Uterus (tissue), 4 donors: ENCODE measurements around the gene TRAF2. TPM values are rescaled to one million over a fixed set of nuclear protein-coding genes. Genes with fewer than 3 reads are reported as not detected.
A peak's percentile ranks its signal among the peaks of the same experiment; 100 is the strongest.
"Not testable (repeated sequence)": the region's sequence is repeated elsewhere in the genome, so short reads cannot be mapped to it uniquely, and the experiment has no call there.

Experiments used
- DNase-seq, 2 donors: peaks; one replicate each; pipeline ENCODE4 v3.0.0-alpha.2; 2019 to 2020
- H3K27ac ChIP-seq, 2 donors: fragments of 200-600 bp; sonication (generic); 1 replicate in 1 of 2; 2 replicates in 1 of 2; pipeline ENCODE4 v1.5.1; 2016 to 2018
- H3K27me3 ChIP-seq, 2 donors: fragments of 200-600 bp; sonication (generic); one replicate each; pipeline ENCODE4 v1.5.1; 2018 to 2019; ENCODE audit warnings: control low read depth in 1 of 2
- H3K36me3 ChIP-seq, 2 donors: fragments of 200-600 bp; sonication (generic); one replicate each; pipeline ENCODE4 v1.5.1; 2019; ENCODE audit warnings: control low read depth in 1 of 2
- H3K4me1 ChIP-seq, 2 donors: fragments of 200-600 bp; sonication (generic); one replicate each; pipeline ENCODE4 v1.5.1; 2018 to 2019; ENCODE audit warnings: control low read depth in 1 of 2
- H3K4me3 ChIP-seq, 2 donors: fragments of 200-600 bp; sonication (generic); 1 replicate in 1 of 2; 2 replicates in 1 of 2; pipeline ENCODE4 v1.5.1; 2018 to 2019; ENCODE audit warnings: mild to moderate bottlenecking in 1 of 2
- H3K9me3 ChIP-seq, 2 donors: fragments of 200-600 bp; sonication (generic); one replicate each; pipeline ENCODE4 v1.5.1; 2019; ENCODE audit warnings: control low read depth in 1 of 2
- CTCF ChIP-seq, 4 experiments: fragments of 200-600 bp in 2 of 4; fragments of 450-650 bp in 2 of 4; sonication (generic) in 2 of 4; IDR thresholded peaks; one replicate each; pipeline ENCODE4 v1.5.1; 2016 to 2019; ENCODE audit warnings: antibody characterized with exemption in 4 of 4, mild to moderate bottlenecking in 2 of 4, moderate library complexity in 1 of 4
- POLR2A ChIP-seq, 2 donors: fragments of 450-650 bp; IDR thresholded peaks; one replicate each; pipeline ENCODE4 v1.6.1; 2016; ENCODE audit warnings: antibody characterized with exemption in 2 of 2, mild to moderate bottlenecking in 1 of 2, moderate library complexity in 1 of 2
- intact Hi-C: fragments of 100-400 bp; cut with DNase I; formaldehyde crosslinking; loops from one replicate; pipeline ENCODE4 v1.15.1; 2023; ENCODE audit warnings: low total_unique reads
- total RNA-seq, 4 donors: library from RNA; depleted of rRNA in 3 of 4; stranded (reverse); fragments of >200 nt in 3 of 4; gene quantifications; one replicate each; pipeline versions ENCODE4 v1.1.0 to v1.2.4, GENCODE V29; 2014 to 2023
- donor health status: DM: yes; HTN: yes; CAD: no.

TRAF2 gene
- total RNA-seq, 4 donors from 2014 or later: 0.88 to 22.1 (median 11.9) TPM

GRCh38 chr9:136842380-136842948, 43.9 kb upstream of the TRAF2 start, which contains the start of gene AJM1:
Gene AJM1, plus strand, starts transcription at chr9:136842478. Its CDS starts 1,937 bp downstream, at chr9:136844415.
- peak; percentile 68 to 94 (median 85) for TF ChIP-seq CTCF (IDR thresholded peaks at IDR 0.05)
- DNase-seq: peak; percentile 63 to 77
- peaks cover 13 to 28% of the 10 kb centered on the region in 2 donors for H3K27me3 ChIP-seq
- H3K9me3 ChIP-seq, H3K27ac ChIP-seq, intact Hi-C loops, H3K36me3 ChIP-seq: not testable (repeated sequence)
- H3K4me1 ChIP-seq: peaks cover 0 to 43% of the 10 kb centered on the region in 2 donors
- H3K4me3 ChIP-seq: peak within 1 kb of the TSS; percentile 20 to 33

GRCh38 chr9:136843159-136843800, 43.0 kb upstream of the TRAF2 start:
- DNase-seq, H3K27ac ChIP-seq, intact Hi-C loops, H3K36me3 ChIP-seq, H3K9me3 ChIP-seq, H3K4me3 ChIP-seq: not testable (repeated sequence)
- Histone ChIP-seq H3K4me1 (peaks cover 0 to 45% of the 10 kb centered on the region in 2 donors), H3K27me3 (peaks cover 13 to 36% of the 10 kb centered on the region in 2 donors)

GRCh38 chr9:136843801-136844740, 42.2 kb upstream of the TRAF2 start:
- H3K27ac ChIP-seq, H3K36me3 ChIP-seq, H3K4me3 ChIP-seq, H3K9me3 ChIP-seq, intact Hi-C loops: not testable (repeated sequence)
- TF ChIP-seq CTCF (IDR thresholded peaks at IDR 0.05): peak; percentile 52 to 77 (median 54)
- H3K27me3 ChIP-seq: peaks cover 13 to 39% of the 10 kb centered on the region in 2 donors
- H3K4me1 ChIP-seq: peaks cover 0 to 45% of the 10 kb centered on the region in 2 donors
- peak; percentile 46 to 60 for DNase-seq

DNA sequence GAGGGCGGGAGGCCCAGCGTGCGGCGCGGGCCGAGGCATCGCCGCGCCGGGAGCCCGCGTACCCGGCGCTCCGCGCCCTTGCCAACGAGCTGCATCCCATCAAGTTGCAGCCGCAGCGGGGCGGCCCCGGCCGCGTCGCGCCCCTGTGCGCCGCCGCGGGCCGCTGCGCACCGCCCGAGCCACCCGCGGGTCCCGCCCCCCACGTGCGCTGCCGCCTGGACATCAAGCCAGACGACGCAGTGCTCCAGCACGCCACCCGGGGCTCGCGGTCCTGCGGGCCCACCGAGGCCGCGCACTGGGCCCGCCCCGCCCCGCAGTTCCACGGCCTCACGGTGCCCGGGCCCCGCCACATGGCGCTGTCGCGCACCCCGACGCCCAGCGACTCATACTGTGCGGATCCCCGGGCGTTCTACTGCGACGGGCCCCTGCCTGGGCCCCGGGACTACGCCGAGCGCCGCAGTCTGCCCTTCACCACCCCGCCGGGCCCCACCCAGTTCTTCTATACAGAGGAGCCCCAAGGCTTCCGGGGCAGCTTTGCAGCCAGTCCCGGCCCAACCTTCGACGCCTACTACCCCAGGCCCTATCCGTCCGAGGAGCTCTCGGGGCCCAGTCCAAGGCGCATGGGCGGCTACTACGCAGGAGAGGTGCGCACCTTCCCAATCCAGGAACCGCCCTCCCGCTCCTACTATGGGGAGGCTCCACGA, 41.4 kb upstream of the TRAF2 start:
- no peak for DNase-seq
- Histone ChIP-seq H3K27me3 (peaks cover 13 to 39% of the 10 kb centered on the region in 2 donors), H3K4me1 (peaks cover under 1 to 45% of the 10 kb centered on the region in 2 donors), H3K36me3 (no peaks in the 10 kb centered on the region), H3K9me3 (no peaks in the 10 kb centered on the region), H3K4me3 (no peak overlapping the region), H3K27ac (no peak overlapping the region)
- TF ChIP-seq POLR2A (IDR thresholded peaks at IDR 0.05) (no peak), CTCF (IDR thresholded peaks at IDR 0.05) (no peak)
- intact Hi-C loops: no loop called here
